WI38 (cell line): Measurements from ENCODE around the gene SLC2A8.
A peak's percentile ranks its signal among the peaks of the same experiment; 100 is the strongest.

Source experiments
- H3K4me3 ChIP-seq: 2 replicates; pipeline ENCODE4 v1.5.1; 2011; ENCODE audit warnings: low read depth, mild to moderate bottlenecking, control low read depth, low read length
- CTCF ChIP-seq: IDR thresholded peaks from 2 replicates; pipeline ENCODE4 v1.5.1; 2012; ENCODE audit warnings: low read depth, mild to moderate bottlenecking, control low read depth, low read length

SLC2A8 gene

DNA sequence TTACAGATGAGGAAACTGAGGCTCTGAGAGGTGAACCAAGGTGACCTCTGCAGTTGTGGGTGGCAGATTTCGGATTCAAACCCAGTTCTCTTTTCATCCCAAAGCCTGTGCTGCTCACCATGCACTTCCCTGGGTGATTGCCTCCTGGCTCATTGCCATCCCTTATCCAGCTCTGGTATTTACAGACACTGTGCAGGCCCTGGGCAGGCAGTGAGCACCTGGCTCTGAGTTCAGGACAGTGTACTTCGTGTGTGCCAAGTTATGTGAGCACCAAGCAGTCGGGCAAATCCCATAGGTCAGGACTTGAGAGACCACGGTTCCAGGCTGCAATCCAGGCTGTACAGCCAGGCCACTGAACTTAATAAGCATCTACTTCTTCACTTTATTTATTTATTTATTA lies 55.7 kb downstream of the SLC2A8 start:
- H3K4me3 ChIP-seq = peak overlapping the region; percentile 90
- no peak for TF ChIP-seq CTCF

DNA sequence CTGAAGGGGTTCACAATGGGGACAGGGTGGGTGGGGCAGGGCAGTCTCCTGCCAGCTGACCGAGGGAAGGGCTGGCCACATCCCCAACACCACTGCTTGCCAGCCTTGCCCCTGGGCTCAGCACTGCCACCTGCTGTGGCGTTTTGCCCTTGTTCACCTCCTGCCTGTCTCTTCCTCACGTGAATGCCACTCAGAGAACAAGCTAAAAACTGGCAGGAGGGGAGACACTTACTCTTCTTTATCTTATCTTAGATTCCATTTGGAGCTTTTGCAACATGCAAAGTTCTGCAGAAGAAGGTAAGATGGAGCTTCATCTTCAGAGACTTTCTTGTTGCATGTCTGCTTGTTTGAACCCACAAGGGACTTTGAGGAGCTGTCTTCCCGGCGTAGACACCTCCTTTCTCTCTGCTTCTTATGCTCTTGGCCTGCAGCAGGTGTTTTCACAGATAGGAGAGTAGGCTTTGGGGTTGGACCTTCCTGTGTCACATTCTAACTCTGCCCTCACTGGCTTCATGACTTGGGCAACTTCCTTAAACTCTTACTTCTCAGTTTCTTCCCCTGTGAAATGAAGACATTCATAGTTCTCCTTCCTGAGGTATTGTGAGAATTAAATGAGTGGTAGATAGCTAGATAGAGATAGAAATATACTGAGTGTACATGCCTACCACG lies 58.5 kb downstream of the SLC2A8 start:
- H3K4me3 ChIP-seq = no peak overlapping the region
- no peak for TF ChIP-seq CTCF

DNA sequence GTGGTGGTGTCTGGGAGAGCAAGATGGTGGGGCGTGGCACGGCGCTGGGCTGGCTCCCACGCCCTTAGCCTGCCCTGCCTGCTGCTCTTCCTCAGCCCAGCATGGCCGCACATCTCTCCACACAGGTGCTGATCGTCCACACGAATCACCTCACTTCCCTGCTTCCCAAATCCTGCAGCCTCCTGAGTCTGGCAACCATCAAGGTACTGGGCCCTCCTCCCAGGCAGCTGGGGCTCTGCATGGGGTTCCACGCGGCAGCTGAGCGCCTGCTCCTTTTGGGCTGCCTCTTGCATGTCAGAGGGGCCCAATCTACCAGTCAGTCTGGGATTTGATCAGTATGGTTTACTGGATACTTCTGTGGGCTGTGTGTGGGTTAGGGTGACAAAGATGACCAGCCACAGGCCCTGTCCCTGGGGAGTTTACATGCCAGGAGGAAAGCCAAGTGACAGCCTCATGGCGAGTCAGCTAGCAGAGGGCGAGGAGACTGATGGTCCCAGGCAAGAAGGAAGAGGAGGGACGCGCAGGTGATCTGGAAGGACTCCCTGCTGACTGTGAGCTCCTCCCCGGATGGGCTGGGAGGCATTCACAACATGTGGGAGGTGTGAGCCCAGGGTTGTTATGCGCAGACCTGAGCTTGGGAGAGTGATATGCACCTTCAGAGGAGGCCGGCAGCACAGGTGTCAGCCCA lies 60.4 kb downstream of the SLC2A8 start:
- TF ChIP-seq CTCF = no peak
- no peak overlapping the region for H3K4me3 ChIP-seq
